Measurements from ENCODE around the gene DNLZ.
"Not testable (repeated sequence)": the region's sequence is repeated elsewhere in the genome, so short reads cannot be mapped to it uniquely, and the experiment has no call there.

The DNLZ gene

GRCh38 chr9:136331030-136331429 is 32.5 kb downstream of the DNLZ start:
- DNase-seq (ENCODE audit: low read depth): no peak

DNA sequence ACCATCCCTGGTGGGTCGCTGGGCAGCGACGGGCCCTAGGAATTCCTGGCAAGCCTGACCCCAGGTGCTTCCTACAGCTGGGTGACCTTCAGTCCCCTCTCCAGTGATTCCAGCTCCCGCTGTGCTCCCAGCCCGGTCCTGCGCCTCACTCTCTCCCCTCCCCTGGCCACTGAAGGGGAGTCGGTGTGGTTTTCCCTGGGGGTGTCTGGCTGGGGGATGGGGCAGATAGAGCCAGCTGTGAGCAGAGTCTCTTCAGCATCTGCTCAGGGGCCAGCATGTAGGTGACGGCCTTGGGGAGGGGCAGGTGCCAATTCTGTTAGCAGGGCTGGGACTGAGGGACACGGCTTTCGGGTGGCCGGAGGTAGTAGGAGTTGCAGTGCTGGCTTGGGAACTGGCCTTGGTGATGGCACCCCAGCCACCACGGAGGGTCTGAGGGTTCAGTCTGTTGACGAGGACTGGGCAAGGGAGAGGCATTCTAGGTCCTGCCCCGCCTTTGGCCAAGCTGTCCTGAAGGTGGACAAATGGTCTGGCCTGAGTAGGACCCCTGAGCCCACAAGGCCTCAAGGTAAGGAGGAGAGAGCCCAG is 33.0 kb downstream of the DNLZ start:
- DNase-seq (ENCODE audit: low read depth): no peak

DNA sequence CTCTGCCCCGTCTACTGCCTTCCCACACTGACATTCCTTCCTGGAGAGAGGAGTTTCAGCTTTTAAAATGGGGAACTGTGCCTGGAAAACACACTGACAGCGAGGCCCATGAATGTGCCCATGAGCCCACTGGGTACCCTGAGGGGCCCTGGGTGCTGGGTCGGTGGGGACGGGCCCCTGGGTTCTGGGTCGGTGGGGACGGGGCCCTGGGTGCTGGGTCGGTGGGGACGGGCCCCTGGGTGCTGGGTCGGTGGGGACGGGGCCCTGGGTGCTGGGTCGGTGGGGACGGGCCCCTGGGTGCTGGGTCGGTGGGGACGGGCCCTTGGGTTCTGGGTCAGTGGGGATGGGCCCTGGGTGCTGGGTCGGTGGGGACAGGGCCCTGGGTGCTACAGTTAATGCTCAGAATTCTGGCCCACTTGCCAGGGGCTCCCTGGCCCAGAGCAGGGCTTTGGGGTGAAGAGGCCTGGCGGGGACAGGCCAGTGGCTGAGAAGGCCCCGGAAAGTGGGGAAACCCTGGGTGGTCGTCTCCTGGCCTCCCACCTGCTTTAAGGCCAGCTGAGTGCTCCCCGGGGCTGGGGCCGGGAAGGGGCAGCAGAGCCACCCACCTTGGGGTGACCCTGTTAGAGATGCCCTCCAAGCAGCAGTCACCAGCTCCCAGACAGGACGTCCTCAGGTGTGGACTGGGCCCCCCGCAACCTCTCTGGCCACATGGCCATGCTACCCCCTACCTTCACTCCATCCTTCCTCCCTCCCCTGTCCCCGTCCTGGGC is 33.7 kb downstream of the DNLZ start:
- no peak for DNase-seq (ENCODE audit: low read depth)

- DNase-seq (ENCODE audit: low read depth): peak; percentile 20
These were observed 34.3 kb downstream of the DNLZ start for GRCh38 chr9:136329211-136329627.

- DNase-seq (ENCODE audit: low read depth): peak; percentile 56
These were observed 34.9 kb downstream of the DNLZ start for GRCh38 chr9:136328622-136329041.

DNA sequence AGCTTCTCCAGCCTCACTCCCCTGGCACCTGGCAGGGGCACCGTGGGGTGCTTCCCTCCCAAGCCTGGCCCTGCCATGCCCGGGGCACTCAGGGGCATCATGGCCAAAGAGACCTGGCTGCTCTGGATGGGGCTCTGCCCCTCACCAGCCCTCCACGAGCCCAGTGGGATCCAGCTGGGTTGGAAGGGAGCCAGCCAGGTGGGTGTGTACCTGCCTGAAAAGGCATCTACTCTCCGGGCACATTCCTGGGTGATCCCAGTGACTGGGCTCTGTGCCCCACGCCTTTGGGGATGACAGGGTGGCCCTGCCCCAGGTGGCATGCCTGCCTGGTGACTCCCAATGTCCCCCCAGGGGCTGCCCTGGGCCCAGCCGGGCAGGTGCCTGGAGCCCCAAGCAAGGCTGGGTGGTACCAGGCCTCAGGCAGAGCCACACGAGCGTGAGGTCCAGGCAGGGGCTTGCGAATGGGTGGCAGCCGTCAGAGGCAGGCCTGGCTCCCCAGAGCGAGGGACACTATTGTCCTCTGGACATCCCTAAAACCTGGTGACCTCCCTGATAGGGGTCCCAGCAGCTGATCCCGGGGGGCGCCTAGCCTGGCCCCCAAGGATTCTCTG is 35.4 kb downstream of the DNLZ start:
- DNase-seq (ENCODE audit: low read depth): no peak

- peak; percentile 75 for DNase-seq (ENCODE audit: low read depth)
These were observed 36.1 kb downstream of the DNLZ start, which contains the start of gene GPSM1 for GRCh38 chr9:136327304-136327974. Gene GPSM1 (plus strand): TSS chr9:136327539. CDS start chr9:136327696, 157 bp downstream.

- DNase-seq (ENCODE audit: low read depth): no peak
These were observed 36.7 kb downstream of the DNLZ start for GRCh38 chr9:136326761-136327303.

- peak; percentile 98 for DNase-seq (ENCODE audit: low read depth)
These were observed 37.3 kb downstream of the DNLZ start for GRCh38 chr9:136326061-136326760.

- DNase-seq (ENCODE audit: low read depth): no peak
These were observed 38.2 kb downstream of the DNLZ start for GRCh38 chr9:136325358-136325757.

- no peak for DNase-seq (ENCODE audit: low read depth)
These were observed 38.8 kb downstream of the DNLZ start for GRCh38 chr9:136324501-136325300.

- no peak for DNase-seq (ENCODE audit: low read depth)
These were observed 40.2 kb downstream of the DNLZ start for GRCh38 chr9:136323371-136323789.

DNA sequence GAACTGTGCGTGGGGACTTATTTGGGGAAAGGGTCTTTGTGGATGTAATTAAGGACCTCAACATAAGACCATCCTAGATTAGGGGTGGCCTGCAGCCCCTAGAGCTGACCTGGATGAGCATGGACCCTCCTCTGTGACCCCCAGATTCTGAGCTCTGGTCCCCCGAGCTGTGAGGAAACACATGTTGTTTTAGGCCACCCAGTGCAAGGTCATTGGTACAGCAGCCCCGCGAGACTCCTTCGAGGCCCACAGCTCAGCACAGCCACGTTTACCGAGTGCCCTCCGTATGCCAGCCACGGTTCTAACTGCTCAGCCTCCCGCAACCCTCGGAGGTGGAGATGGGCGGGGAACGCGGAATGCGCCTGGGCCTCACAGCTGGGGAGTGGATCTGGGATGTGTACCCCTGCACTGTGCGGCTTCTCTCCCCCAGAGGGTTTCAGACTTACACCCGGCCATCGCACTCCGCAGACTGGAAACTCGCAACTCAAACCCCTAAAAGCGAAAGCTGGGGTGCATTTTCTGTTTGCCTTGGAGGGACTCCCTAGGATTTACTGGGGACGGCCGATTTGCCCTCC is 40.7 kb downstream of the DNLZ start:
- DNase-seq (ENCODE audit: low read depth): no peak

- DNase-seq (ENCODE audit: low read depth): no peak
These were observed 42.0 kb downstream of the DNLZ start for GRCh38 chr9:136321561-136321960.

DNA sequence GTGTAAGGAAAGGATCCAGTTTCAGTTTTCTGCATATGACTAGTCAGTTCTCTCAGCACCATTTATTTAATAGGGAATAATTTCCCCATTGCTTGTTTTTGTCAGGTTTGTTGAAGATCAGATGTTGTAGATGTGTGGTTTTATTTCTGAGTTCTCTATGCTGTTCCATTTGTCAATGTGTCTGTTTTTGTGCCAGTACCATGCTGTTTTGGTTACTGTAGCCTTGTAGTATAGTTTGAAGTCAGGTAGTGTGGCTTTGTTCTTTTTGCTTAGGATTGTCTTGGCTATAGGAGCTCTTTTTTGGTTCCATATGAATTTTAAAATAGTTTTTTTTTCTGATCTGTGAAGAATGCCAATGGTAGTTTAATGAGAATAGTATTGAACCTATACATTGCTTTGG is 42.6 kb downstream of the DNLZ start:
- not testable (repeated sequence) for DNase-seq (ENCODE audit: low read depth)

- not testable (repeated sequence) for DNase-seq (ENCODE audit: low read depth)
These were observed 43.6 kb downstream of the DNLZ start for GRCh38 chr9:136319955-136320354.

DNA sequence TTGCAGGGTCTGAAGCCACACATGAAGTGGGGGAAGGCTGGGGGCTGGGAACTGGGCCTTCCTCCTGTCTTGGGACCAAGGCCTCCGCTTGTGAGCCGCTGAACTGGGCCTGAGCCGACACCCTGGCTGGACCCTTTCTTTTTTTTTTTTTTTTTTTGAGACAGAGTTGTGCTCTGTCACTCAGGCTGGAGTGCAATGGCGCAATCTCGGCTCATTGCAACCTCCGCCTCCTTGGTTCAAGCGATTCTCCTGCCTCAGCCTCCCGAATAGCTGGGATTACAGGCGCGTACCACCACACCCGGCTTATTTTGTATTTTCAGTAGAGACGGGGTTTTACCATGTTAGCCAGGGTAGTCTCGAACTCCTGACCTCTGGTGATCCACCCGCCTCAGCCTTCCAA is 44.3 kb downstream of the DNLZ start:
- not testable (repeated sequence) for DNase-seq (ENCODE audit: low read depth)

DNA sequence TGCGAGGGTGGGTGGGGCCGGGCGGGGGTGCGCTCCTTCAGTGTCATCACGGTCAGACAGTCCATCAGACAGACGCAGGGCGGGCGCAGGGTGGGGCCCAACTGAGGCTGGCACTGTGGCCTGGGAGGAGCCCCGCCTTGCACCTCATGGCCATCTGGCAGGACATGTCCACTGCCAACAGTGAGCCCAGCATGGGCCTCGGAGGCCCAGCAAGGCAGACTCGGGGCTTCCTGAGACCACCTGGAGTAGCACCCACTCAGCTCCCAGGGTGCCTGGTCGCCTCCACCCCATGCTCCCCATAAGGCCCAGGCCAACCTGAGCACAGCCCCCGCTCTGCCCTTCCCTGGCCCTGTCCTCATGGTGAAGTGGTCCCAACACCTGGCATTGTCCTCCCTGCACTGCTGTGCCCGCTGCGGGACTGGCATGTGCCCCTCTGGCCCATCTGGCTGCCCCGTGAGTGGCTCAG is 44.7 kb downstream of the DNLZ start:
- no peak for DNase-seq (ENCODE audit: low read depth)

DNA sequence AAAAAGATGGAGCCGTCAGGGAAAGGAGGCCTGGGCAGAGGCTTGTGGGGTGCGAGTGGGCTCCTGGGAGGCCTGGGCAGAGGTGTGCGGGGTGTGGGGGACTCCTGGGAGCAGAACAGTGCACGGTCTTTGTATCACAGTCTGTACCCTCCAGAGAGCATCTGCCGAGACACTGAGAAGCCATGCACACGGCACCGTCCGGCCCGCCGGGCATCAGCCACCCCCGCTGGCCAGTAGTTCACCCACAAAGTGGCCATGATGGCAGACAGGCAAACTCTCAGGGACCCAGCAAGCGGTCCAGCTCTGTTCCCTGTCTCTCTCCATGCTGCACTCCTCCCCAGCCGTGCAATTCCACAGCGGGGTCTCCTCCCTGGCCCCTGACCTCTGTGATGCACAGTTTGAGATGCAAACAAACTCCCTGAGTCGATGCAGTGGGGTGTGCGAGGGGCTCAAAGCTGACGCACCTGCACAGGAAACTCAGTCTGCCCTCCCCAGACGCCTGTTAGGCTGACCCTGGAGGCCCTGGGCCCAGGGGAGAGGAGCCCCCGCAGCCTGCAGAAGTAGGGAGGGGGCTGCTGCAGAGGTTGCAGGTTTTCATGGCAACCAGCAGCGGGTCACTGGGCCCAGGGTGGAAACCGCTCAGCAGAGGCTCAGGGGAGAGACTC is 45.3 kb downstream of the DNLZ start:
- DNase-seq (ENCODE audit: low read depth): no peak

DNA sequence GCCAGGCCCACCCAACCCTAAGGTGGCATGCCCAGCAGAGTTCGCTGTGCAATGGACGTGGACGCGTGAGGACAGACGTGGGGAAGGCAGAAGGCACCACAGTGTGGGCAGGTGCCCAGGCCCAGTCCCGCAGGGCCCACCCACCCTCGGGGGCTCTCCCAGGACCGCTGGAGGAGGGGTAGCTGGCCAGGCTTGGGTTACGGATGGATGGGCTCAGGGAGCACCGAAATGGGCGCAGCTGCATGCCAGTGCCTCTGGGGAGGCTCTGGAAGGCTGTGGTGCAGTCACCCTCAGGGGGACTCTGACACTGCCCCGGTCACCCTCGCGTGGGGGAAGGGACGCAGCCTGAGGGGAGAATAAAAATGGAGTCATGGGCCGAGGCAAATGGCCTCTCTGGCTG is 45.8 kb downstream of the DNLZ start:
- no peak for DNase-seq (ENCODE audit: low read depth)

Data from EH (cell line).